Panc1 (cell line): ENCODE measurements around the gene PEAR1. TPM values are rescaled to one million over a fixed set of nuclear protein-coding genes. Genes with fewer than 3 reads are reported as not detected.

Experiments
- ATAC-seq: fragments of 200-7000 bp; cut with Tn5 transposase; 2 replicates; pipeline ENCODE4 v1.9.1; 2020; ENCODE audit warnings: mild to moderate bottlenecking, moderate library complexity
- BruUV-seq: library from RNA; stranded (reverse); fragments of 400-500 nt; replicated peaks from 2 replicates; lab custom pipeline; 2021; lab: Mats Ljungman, UMichigan
- CTCF ChIA-PET: fragments of 300-600 bp; sonication (Branson Sonifier 250); formaldehyde crosslinking; loops from one replicate; lab custom pipeline; 2022; ENCODE audit warnings: antibody characterized with exemption; lab: Charles Lee
- POLR2A ChIA-PET: fragments of 300-600 bp; sonication (Branson Sonifier 250); formaldehyde crosslinking; loops from one replicate; lab custom pipeline; 2022; ENCODE audit warnings: antibody characterized with exemption; lab: Charles Lee
- DNase-seq: peaks from one replicate; pipeline ENCODE4 v3.0.0-alpha.2; 2010; ENCODE audit warnings: low read depth, low spot score
- H3K27ac ChIP-seq: 2 replicates; pipeline ENCODE4 v1.5.1; 2011; ENCODE audit warnings: mild to moderate bottlenecking, low read length, inconsistent platforms
- H3K27me3 ChIP-seq: fragments of 200-500 bp; sonication (Bioruptor generic); 2 replicates; pipeline ENCODE4 v1.6.0; 2014; ENCODE audit warnings: low read length, inconsistent platforms; ENCODE audit not compliant: control insufficient read depth, insufficient read depth
- H3K36me3 ChIP-seq: fragments of 200-500 bp; sonication (Bioruptor generic); 2 replicates; pipeline ENCODE4 v1.5.1; 2014; ENCODE audit warnings: inconsistent platforms, mild to moderate bottlenecking, low read length, moderate library complexity; ENCODE audit not compliant: control insufficient read depth, insufficient read depth
- H3K4me1 ChIP-seq: 2 replicates; pipeline ENCODE4 v1.5.1; 2011; ENCODE audit warnings: inconsistent platforms, mild to moderate bottlenecking, low read length, moderate library complexity; ENCODE audit not compliant: control insufficient read depth, insufficient read depth
- H3K4me3 ChIP-seq, 2 experiments: 2 replicates each; pipeline ENCODE4 v1.5.1; 2011 to 2012; ENCODE audit warnings: low read depth in 2 of 2, low read length in 2 of 2, mild to moderate bottlenecking in 2 of 2, inconsistent platforms in 1 of 2, moderate library complexity in 1 of 2
- H3K9me3 ChIP-seq: fragments of 200-500 bp; sonication (Bioruptor generic); 2 replicates; pipeline ENCODE4 v1.5.1; 2014; ENCODE audit warnings: low read depth, mild to moderate bottlenecking, inconsistent platforms, low read length, moderate library complexity; ENCODE audit not compliant: control insufficient read depth, insufficient read depth
- CTCF ChIP-seq: fragments of 450-650 bp; IDR thresholded peaks from 2 replicates; pipeline ENCODE4 v1.5.1; 2017; ENCODE audit warnings: mild to moderate bottlenecking
- POLR2AphosphoS5 ChIP-seq: IDR thresholded peaks from 2 replicates; pipeline ENCODE4 v1.6.1; 2012; ENCODE audit warnings: mild to moderate bottlenecking, low read depth, low read length, moderate library complexity
- REST ChIP-seq, 2 experiments: IDR thresholded peaks; 2 replicates each; pipeline ENCODE4 v1.6.1; 2011 to 2012; ENCODE audit warnings: low read depth in 2 of 2, control low read depth in 1 of 2, low read length in 1 of 2, mild to moderate bottlenecking in 1 of 2, moderate library complexity in 1 of 2; ENCODE audit not compliant: insufficient read depth in 1 of 2
- SIN3A ChIP-seq: IDR thresholded peaks from 2 replicates; pipeline ENCODE4 v1.6.1; 2012; ENCODE audit warnings: low read depth, mild to moderate bottlenecking, low read length, moderate library complexity, borderline replicate concordance; ENCODE audit not compliant: insufficient read depth
- TCF7L2 ChIP-seq: IDR thresholded peaks from 2 replicates; pipeline ENCODE4 v1.6.1; 2011; ENCODE audit warnings: mild to moderate bottlenecking, low read depth, low read length, inconsistent platforms
- in situ Hi-C: cut with HindIII; loops from 2 replicates; pipeline ENCODE4 v1.10.0; 2016; ENCODE audit warnings: low sequenced_read_pairs, low pct_unique_long_range_greater_than_20kb
- intact Hi-C: fragments of 100-400 bp; cut with micrococcal nuclease; formaldehyde crosslinking; loops from one replicate; pipeline ENCODE4 v1.10.0; 2022; ENCODE audit not compliant: unreplicated experiment
- total RNA-seq: library from RNA; stranded (reverse); gene quantifications from one replicate; pipeline ENCODE4 v1.2.1, GENCODE V29; 2021; ENCODE audit not compliant: unreplicated experiment

PEAR1 gene
- total RNA-seq, 1 experiment from 2014 or later: 16.1 TPM

- peaks cover 58% of the 10 kb centered on the region for H3K4me1 ChIP-seq
- no TSS peak for BruUV-seq
- ChIA-PET POLR2A (no interaction called here), CTCF (interaction anchor here (0.6 to 1.2 kb wide), 4 partner anchors 15 to 210 kb away, joined by 3 read pairs; partner anchors contain the start of gene LRRC71)
- no peak for DNase-seq
- no peaks in the 10 kb centered on the region for H3K36me3 ChIP-seq
- no peaks in the 10 kb centered on the region for H3K9me3 ChIP-seq
- intact Hi-C loops: no loop called here
- no peak overlapping the region for H3K4me3 ChIP-seq
- no peaks in the 10 kb centered on the region for H3K27me3 ChIP-seq
- no peak for TF ChIP-seq POLR2AphosphoS5
- TF ChIP-seq REST (IDR thresholded peaks at IDR 0.05; ENCODE audit: insufficient read depth in 1 of 2, low read depth in 2 of 2, low read length in 1 of 2): no peak
- no peak for TF ChIP-seq TCF7L2
- no peak for TF ChIP-seq SIN3A
- ATAC-seq: no peak
- in situ Hi-C loops: no loop called here
- peak overlapping the region; percentile 91 for H3K27ac ChIP-seq
Measured at GRCh38 chr1:156898971-156899664, 5.6 kb downstream of the PEAR1 start.

- ATAC-seq (no peak), DNase-seq (no peak)
- H3K9me3 ChIP-seq: no peaks in the 10 kb centered on the region
- no TSS peak for BruUV-seq
- ChIA-PET POLR2A (interaction anchor here (0.6 kb wide), 1 partner anchor 197 kb away, joined by 7 read pairs; no protein-coding TSS in a partner anchor), CTCF (no interaction called here)
- H3K4me1 ChIP-seq: peaks cover 48% of the 10 kb centered on the region
- H3K4me3 ChIP-seq: no peak overlapping the region
- no peaks in the 10 kb centered on the region for H3K27me3 ChIP-seq
- in situ Hi-C loops (no loop called here), intact Hi-C loops (no loop called here)
- no peak for TF ChIP-seq CTCF
- TF ChIP-seq REST (IDR thresholded peaks at IDR 0.05; ENCODE audit: insufficient read depth in 1 of 2, low read depth in 2 of 2, low read length in 1 of 2): no peak
- TF ChIP-seq SIN3A: no peak
- no peak for TF ChIP-seq TCF7L2
- TF ChIP-seq POLR2AphosphoS5: no peak
- peak overlapping the region; percentile 36; the same call in 1 of the 2 replicates for H3K27ac ChIP-seq
- H3K36me3 ChIP-seq: no peaks in the 10 kb centered on the region
Measured at GRCh38 chr1:156899956-156900718, 6.6 kb downstream of the PEAR1 start.
